ENCODE results near the gene SLC12A9.

- no peak for TF ChIP-seq BRCA1 (IDR thresholded peaks at IDR 0.05; ENCODE audit: low read depth, low read length)
- no peak for TF ChIP-seq CTBP2 (IDR thresholded peaks at IDR 0.05; ENCODE audit: borderline replicate concordance, insufficient read depth, insufficient read length, low read length)
- TF ChIP-seq USF2 (IDR thresholded peaks at IDR 0.05; ENCODE audit: low read length), result no peak
- no peak for TF ChIP-seq ZNF274 (IDR thresholded peaks at IDR 0.05; ENCODE audit: borderline replicate concordance, extremely low read depth, low read length)
- no peak for TF ChIP-seq JUN (IDR thresholded peaks at IDR 0.05; ENCODE audit: low read depth, low read length)
- no peak for TF ChIP-seq POLR2AphosphoS5 (IDR thresholded peaks at IDR 0.05; ENCODE audit: low read depth, low read length)
Observed at GRCh38 chr7:100817097-100817496, 35.4 kb upstream of the SLC12A9 start.
